GM21576 (cell line): ENCODE results near the gene RPS10.
"Not testable (repeated sequence)": the region's sequence is repeated elsewhere in the genome, so short reads cannot be mapped to it uniquely, and the experiment has no call there.

Experiments used
- ATAC-seq: cut with Tn5 transposase; IDR thresholded peaks from one replicate; pipeline ENCODE4 v1.9.1; 2021; ENCODE audit warnings: mild to moderate bottlenecking, moderate library complexity; ENCODE audit not compliant: unreplicated experiment

Gene RPS10

GRCh38 chr6:34374069-34374468 is 51.8 kb downstream of the RPS10 start:
- no peak for ATAC-seq

DNA sequence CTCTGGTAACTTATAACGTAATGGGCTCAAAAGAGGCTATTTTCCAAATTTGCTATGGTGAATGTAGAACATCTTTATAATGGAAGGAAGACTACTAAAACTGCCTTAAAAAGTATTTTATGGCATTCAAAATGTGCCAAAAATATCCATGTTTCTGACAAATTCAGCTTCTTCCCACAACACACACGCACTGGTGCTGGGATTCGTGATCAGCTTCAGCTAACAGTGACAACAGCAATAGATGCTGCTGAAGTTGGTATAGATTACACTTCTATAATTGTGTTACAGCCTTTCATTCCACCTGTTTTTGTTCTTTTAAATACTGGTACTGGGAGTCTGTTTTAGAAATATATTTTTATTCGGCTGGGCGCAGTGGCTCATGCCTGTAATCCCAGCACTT is 52.4 kb downstream of the RPS10 start:
- ATAC-seq, result no peak

DNA sequence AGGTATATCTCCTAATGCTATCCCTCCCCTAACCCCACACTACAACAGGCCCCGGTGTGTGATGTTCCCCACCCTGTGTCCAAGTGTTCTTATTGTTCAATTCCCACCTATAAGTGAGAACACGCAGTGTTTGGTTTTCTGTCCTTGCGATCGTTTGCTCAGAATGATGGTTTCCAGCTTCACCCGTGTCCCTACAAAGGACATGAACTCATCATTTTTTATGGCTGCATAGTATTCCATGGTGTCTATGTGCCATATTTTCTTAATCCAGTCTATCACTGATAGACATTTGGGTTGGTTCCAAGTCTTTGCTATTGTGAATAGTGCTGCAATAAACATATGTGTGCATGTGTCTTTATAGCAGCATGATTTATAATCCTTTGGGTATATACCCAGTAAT is 54.0 kb downstream of the RPS10 start:
- not testable (repeated sequence) for ATAC-seq

DNA sequence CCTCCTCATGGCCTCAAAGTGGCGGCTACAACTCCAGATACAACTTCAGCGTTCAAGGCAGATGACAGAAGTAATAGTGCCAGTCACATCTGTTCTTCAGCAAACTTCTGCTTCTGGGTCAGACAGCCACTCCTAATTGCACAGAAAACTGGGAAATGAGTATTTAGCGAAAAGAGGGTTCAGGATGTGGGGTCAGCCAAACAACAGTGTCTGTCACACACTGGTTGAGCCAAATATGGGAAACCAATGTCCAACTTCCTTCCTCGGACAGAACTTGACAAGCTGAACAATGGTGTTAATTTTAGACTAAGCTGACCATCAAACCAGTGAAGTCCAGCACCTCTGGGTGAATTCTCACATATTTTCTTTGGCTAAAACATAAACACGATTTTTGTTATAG is 55.5 kb downstream of the RPS10 start:
- ATAC-seq, result no peak

DNA sequence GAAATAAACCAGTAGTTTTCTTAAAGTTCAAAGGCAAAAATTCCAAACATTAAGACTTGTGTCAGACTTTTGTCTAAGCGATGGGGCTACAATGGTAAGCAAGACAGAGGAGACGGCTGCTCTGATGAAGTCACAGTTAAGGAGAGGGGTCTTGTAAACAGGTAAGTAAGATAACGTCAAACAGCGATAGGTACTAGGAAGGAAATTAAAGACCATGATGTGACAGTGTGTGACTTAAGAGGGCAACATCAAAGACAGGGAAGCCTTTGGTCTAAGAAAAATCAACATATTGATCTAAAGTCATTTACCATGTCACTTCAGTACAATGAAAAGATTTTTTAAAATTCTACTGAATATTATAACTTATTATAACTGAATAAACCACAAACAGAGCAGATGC is 56.5 kb downstream of the RPS10 start:
- ATAC-seq, result no peak
